Measurements from ENCODE around the gene PTPN14. TPM values are rescaled to one million over a fixed set of nuclear protein-coding genes. Genes with fewer than 3 reads are reported as not detected.

Gene PTPN14
- total RNA-seq, 1 experiment from 2014 or later: 76.4 TPM

DNA sequence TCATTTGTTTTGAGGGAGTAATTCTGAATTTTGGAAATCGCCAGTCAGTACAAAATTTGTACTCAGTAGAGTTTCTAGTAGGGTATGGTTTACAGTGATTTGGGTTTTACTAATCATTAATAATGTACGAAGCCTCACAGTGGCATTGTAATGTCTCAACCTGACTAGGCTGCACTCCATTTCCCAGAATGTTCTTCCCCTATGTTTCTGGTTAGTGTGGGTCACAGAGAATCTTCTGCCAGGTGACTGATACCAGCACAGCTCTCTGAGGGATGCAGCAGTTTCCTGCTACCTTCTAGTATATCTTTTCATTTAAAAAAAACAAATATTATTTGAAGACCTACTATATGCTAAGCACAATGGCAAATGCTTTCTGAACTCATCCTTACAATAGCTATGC lies 112.9 kb downstream of the PTPN14 start:
- H3K27ac Mint-ChIP-seq: peak overlapping the region; percentile 68 to 96 (median 89); a peak in 6 of 7 replicates
- DNase-seq: no peak
- H2BK20ac ChIP-seq (ENCODE audit: low read depth, low read length, poor library complexity, severe bottlenecking): no peak overlapping the region
- no peaks in the 10 kb centered on the region for H3K23me2 ChIP-seq (ENCODE audit: insufficient read length, low read depth, low read length, poor library complexity, severe bottlenecking)
- no peaks in the 10 kb centered on the region; a peak in 1 of 5 replicates for H3K9me3 Mint-ChIP-seq
- H3T11ph ChIP-seq (ENCODE audit: low read length): no peak overlapping the region
- H4K8ac ChIP-seq (replicated peaks; ENCODE audit: insufficient read length, low read depth, low read length): no peak overlapping the region
- peaks cover 52 to 57% of the 10 kb centered on the region in 2 experiments for H3K4me1 Mint-ChIP-seq
- H3K9me3 ChIP-seq (ENCODE audit: control insufficient read depth, low read depth, low read length): no peaks in the 10 kb centered on the region
- no peaks in the 10 kb centered on the region for H4K20me1 ChIP-seq (ENCODE audit: control insufficient read depth, insufficient read depth, insufficient read length)
- no peak overlapping the region for H2AFZ ChIP-seq (ENCODE audit: low read length)
- H3K4me1 ChIP-seq (ENCODE audit: insufficient read depth, low read length): peaks cover 12% of the 10 kb centered on the region; the same call in 1 of the 2 replicates
- peaks cover 0 to 5% (median 4%) of the 10 kb centered on the region in 3 experiments; a peak in 2 of 7 replicates for H3K36me3 Mint-ChIP-seq (ENCODE audit: insufficient read depth in 1 of 3, low read depth in 3 of 3)
- H3K79me2 ChIP-seq (ENCODE audit: insufficient read depth, low read length): peaks cover under 1% of the 10 kb centered on the region; the same call in 1 of the 2 replicates
- no CpG with 5 or more reads among the region's 2 CpGs for WGBS (ENCODE audit: extremely low coverage, insufficient read length, low lambda C conversion rate)
- no peak overlapping the region for H3K27ac ChIP-seq (ENCODE audit: insufficient read length, low read depth, low read length)
- H3K4me3 Mint-ChIP-seq: no peak overlapping the region
- H3K79me1 ChIP-seq (ENCODE audit: insufficient read depth, low read depth, low read length, poor library complexity, severe bottlenecking): no peaks in the 10 kb centered on the region
- no peak overlapping the region for H4K5ac ChIP-seq (ENCODE audit: insufficient read length, low read depth, low read length)
- H3K27me3 ChIP-seq (ENCODE audit: insufficient read depth, low read length): no peaks in the 10 kb centered on the region
- H3K4me2 ChIP-seq (ENCODE audit: insufficient read depth, insufficient read length, low read length): no peak overlapping the region
- H2BK12ac ChIP-seq (ENCODE audit: insufficient read length, low read depth, low read length): no peak overlapping the region
- no peak overlapping the region for H3K23ac ChIP-seq (ENCODE audit: insufficient read length, low read depth, low read length)
- H3K18ac ChIP-seq (ENCODE audit: insufficient read length, low read depth, low read length): no peak overlapping the region
- H2BK120ac ChIP-seq (ENCODE audit: low read depth, low read length, poor library complexity, severe bottlenecking): no peak overlapping the region
- no peak overlapping the region for H2BK15ac ChIP-seq (ENCODE audit: low read depth, low read length)
- no peak overlapping the region; the same call in 1 of the 2 replicates for H3K14ac ChIP-seq (ENCODE audit: insufficient read depth, low read length)
- TF ChIP-seq, protein P1, sequence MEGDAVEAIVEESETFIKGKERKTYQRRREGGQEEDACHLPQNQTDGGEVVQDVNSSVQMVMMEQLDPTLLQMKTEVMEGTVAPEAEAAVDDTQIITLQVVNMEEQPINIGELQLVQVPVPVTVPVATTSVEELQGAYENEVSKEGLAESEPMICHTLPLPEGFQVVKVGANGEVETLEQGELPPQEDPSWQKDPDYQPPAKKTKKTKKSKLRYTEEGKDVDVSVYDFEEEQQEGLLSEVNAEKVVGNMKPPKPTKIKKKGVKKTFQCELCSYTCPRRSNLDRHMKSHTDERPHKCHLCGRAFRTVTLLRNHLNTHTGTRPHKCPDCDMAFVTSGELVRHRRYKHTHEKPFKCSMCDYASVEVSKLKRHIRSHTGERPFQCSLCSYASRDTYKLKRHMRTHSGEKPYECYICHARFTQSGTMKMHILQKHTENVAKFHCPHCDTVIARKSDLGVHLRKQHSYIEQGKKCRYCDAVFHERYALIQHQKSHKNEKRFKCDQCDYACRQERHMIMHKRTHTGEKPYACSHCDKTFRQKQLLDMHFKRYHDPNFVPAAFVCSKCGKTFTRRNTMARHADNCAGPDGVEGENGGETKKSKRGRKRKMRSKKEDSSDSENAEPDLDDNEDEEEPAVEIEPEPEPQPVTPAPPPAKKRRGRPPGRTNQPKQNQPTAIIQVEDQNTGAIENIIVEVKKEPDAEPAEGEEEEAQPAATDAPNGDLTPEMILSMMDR (conservative IDR thresholded peaks at IDR 0.05): no peak
- H2AK5ac ChIP-seq (ENCODE audit: insufficient read length, low read length): no peak overlapping the region
- no peak overlapping the region for H2BK5ac ChIP-seq (ENCODE audit: insufficient read length, low read length)
- no peaks in the 10 kb centered on the region for H3K27me3 Mint-ChIP-seq (ENCODE audit: low read depth)
- H3K4ac ChIP-seq (ENCODE audit: low read depth, low read length): no peak overlapping the region
- H4K91ac ChIP-seq (ENCODE audit: insufficient read length, low read depth, low read length): no peak overlapping the region
- H3K56ac ChIP-seq (ENCODE audit: insufficient read length, low read depth, low read length): no peak overlapping the region
- H3K9ac ChIP-seq (ENCODE audit: extremely low read depth, insufficient read length, low read length): no peak overlapping the region
